Caco-2 (cell line): Measurements from ENCODE around the gene ASTN2. TPM values are rescaled to one million over a fixed set of nuclear protein-coding genes. Genes with fewer than 3 reads are reported as not detected.

Experiments
- BruUV-seq: library from RNA; stranded (reverse); fragments of 400-500 nt; replicated peaks from 2 replicates; lab custom pipeline; 2021; lab: Mats Ljungman, UMichigan
- CTCF ChIA-PET: fragments of 300-600 bp; sonication (Branson Sonifier 250); formaldehyde crosslinking; loops from one replicate; lab custom pipeline; 2022; ENCODE audit warnings: antibody characterized with exemption; lab: Charles Lee
- POLR2A ChIA-PET: fragments of 300-600 bp; sonication (Branson Sonifier 250); formaldehyde crosslinking; loops from one replicate; lab custom pipeline; 2022; ENCODE audit warnings: antibody characterized with exemption; lab: Charles Lee
- DNase-seq, 2 experiments: peaks; one replicate each; pipeline versions ENCODE4 v3.0.0 to v3.0.0-alpha.2; 2020 to 2022
- H3K27me3 ChIP-seq: replicated peaks from 2 replicates; pipeline ENCODE4 v1.6.0; 2011; ENCODE audit warnings: low read length; ENCODE audit not compliant: control insufficient read depth, insufficient read depth
- H3K36me3 ChIP-seq: 2 replicates; pipeline ENCODE4 v1.5.1; 2011; ENCODE audit warnings: low read length; ENCODE audit not compliant: control insufficient read depth, insufficient read depth
- H3K4me1 ChIP-seq: fragments of 250-450 bp; sonication (Bioruptor Pico); 2 replicates; pipeline ENCODE4 v1.5.1; 2020; ENCODE audit warnings: mild to moderate bottlenecking
- H3K4me3 ChIP-seq: 2 replicates; pipeline ENCODE4 v1.5.1; 2011; ENCODE audit warnings: low read depth, mild to moderate bottlenecking, control low read depth, low read length
- H3K9me3 ChIP-seq: fragments of 250-450 bp; sonication (Bioruptor Pico); 2 replicates; pipeline ENCODE4 v1.5.1; 2020; ENCODE audit warnings: mild to moderate bottlenecking, moderate library complexity
- H3K27ac Mint-ChIP-seq: one replicate; pipeline ENCODE4 v1.8.0; 2022; ENCODE audit warnings: mixed read lengths; ENCODE audit not compliant: unreplicated experiment
- H3K27me3 Mint-ChIP-seq: one replicate; pipeline ENCODE4 v1.8.0; 2022; ENCODE audit warnings: mixed read lengths; ENCODE audit not compliant: insufficient read depth, unreplicated experiment
- H3K36me3 Mint-ChIP-seq: one replicate; pipeline ENCODE4 v1.8.0; 2022; ENCODE audit warnings: mild to moderate bottlenecking, mixed read lengths; ENCODE audit not compliant: insufficient read depth, unreplicated experiment
- H3K4me1 Mint-ChIP-seq: one replicate; pipeline ENCODE4 v1.8.0; 2022; ENCODE audit warnings: low read depth, mixed read lengths; ENCODE audit not compliant: unreplicated experiment
- H3K4me3 Mint-ChIP-seq: one replicate; pipeline ENCODE4 v1.8.0; 2022; ENCODE audit warnings: mild to moderate bottlenecking, moderate library complexity, mixed read lengths; ENCODE audit not compliant: unreplicated experiment
- H3K9me3 Mint-ChIP-seq: one replicate; pipeline ENCODE4 v1.8.0; 2022; ENCODE audit warnings: mixed read lengths; ENCODE audit not compliant: unreplicated experiment
- CTCF ChIP-seq, 2 experiments: fragments of 200-600 bp in 1 of 2; IDR thresholded peaks; 1 replicate in 1 of 2; 2 replicates in 1 of 2; pipeline versions ENCODE4 v1.5.1 to v1.8.0; 2011 to 2022; ENCODE audit warnings: antibody characterized with exemption in 1 of 2, control low read depth in 1 of 2, inconsistent platforms in 1 of 2, low read depth in 1 of 2, low read length in 1 of 2, mild to moderate bottlenecking in 1 of 2, moderate library complexity in 1 of 2; ENCODE audit not compliant: insufficient read depth in 1 of 2, severe bottlenecking in 1 of 2, unreplicated experiment in 1 of 2
- intact Hi-C: fragments of 100-400 bp; cut with micrococcal nuclease; formaldehyde crosslinking; loops from one replicate; pipeline ENCODE4 v1.10.0; 2022; ENCODE audit not compliant: unreplicated experiment
- total RNA-seq: library from RNA; stranded (reverse); gene quantifications from 2 replicates; pipeline ENCODE4 v1.2.3, GENCODE V29; 2022

Gene ASTN2
- total RNA-seq, 1 experiment from 2014 or later: 12.7 TPM

GRCh38 chr9:116466271-116467235 is 948.3 kb downstream of the ASTN2 start:
- H3K36me3 Mint-ChIP-seq: no peaks in the 10 kb centered on the region
- ChIA-PET POLR2A (no interaction called here), CTCF (no interaction called here)
- no peaks in the 10 kb centered on the region for H3K4me1 Mint-ChIP-seq
- Histone ChIP-seq H3K4me1 (0 out of 2 replicates have a peak, but pooled peaks cover 8% of the 10 kb centered on the region), H3K27me3 (no peaks in the 10 kb centered on the region), H3K36me3 (no peaks in the 10 kb centered on the region), H3K4me3 (no peak overlapping the region), H3K9me3 (no peaks in the 10 kb centered on the region)
- TF ChIP-seq CTCF (IDR thresholded peaks at IDR 0.05; ENCODE audit: insufficient read depth in 1 of 2, low read depth in 1 of 2, low read length in 1 of 2, severe bottlenecking in 1 of 2, unreplicated experiment in 1 of 2): no peak
- no peak overlapping the region for H3K27ac Mint-ChIP-seq
- no peaks in the 10 kb centered on the region for H3K9me3 Mint-ChIP-seq
- peak in 1 of 2 experiments; percentile 3 for DNase-seq
- no peaks in the 10 kb centered on the region for H3K27me3 Mint-ChIP-seq
- no peak overlapping the region for H3K4me3 Mint-ChIP-seq
- intact Hi-C loops: no loop called here
- no TSS peak for BruUV-seq

- Histone ChIP-seq H3K4me3 (no peak overlapping the region), H3K36me3 (no peaks in the 10 kb centered on the region), H3K27me3 (no peaks in the 10 kb centered on the region), H3K4me1 (0 out of 2 replicates have a peak, but pooled peaks cover 8% of the 10 kb centered on the region), H3K9me3 (no peaks in the 10 kb centered on the region)
- ChIA-PET POLR2A (no interaction called here), CTCF (no interaction called here)
- Mint-ChIP-seq H3K9me3 (no peaks in the 10 kb centered on the region), H3K4me1 (no peaks in the 10 kb centered on the region), H3K4me3 (no peak overlapping the region), H3K27ac (no peak overlapping the region), H3K27me3 (no peaks in the 10 kb centered on the region), H3K36me3 (no peaks in the 10 kb centered on the region)
- TF ChIP-seq CTCF (IDR thresholded peaks at IDR 0.05; ENCODE audit: insufficient read depth in 1 of 2, low read depth in 1 of 2, low read length in 1 of 2, severe bottlenecking in 1 of 2, unreplicated experiment in 1 of 2): no peak
- intact Hi-C loops: no loop called here
- DNase-seq: no peak
- BruUV-seq: no TSS peak
Measured at GRCh38 chr9:116465576-116466270, 949.1 kb downstream of the ASTN2 start.

GRCh38 chr9:116464987-116465571 is 949.8 kb downstream of the ASTN2 start:
- H3K27me3 Mint-ChIP-seq: no peaks in the 10 kb centered on the region
- Histone ChIP-seq H3K9me3 (no peaks in the 10 kb centered on the region), H3K36me3 (no peaks in the 10 kb centered on the region), H3K27me3 (no peaks in the 10 kb centered on the region), H3K4me1 (0 out of 2 replicates have a peak, but pooled peaks cover 8% of the 10 kb centered on the region), H3K4me3 (no peak overlapping the region)
- ChIA-PET CTCF (no interaction called here), POLR2A (no interaction called here)
- intact Hi-C loops: no loop called here
- no peaks in the 10 kb centered on the region for H3K9me3 Mint-ChIP-seq
- no TSS peak for BruUV-seq
- H3K36me3 Mint-ChIP-seq: no peaks in the 10 kb centered on the region
- H3K4me3 Mint-ChIP-seq: no peak overlapping the region
- DNase-seq: no peak
- no peak for TF ChIP-seq CTCF (IDR thresholded peaks at IDR 0.05; ENCODE audit: insufficient read depth in 1 of 2, low read depth in 1 of 2, low read length in 1 of 2, severe bottlenecking in 1 of 2, unreplicated experiment in 1 of 2)
- no peak overlapping the region for H3K27ac Mint-ChIP-seq
- H3K4me1 Mint-ChIP-seq: no peaks in the 10 kb centered on the region
